Keratinocyte (primary cell): ENCODE results near the gene ACTN2. TPM values are rescaled to one million over a fixed set of nuclear protein-coding genes. Genes with fewer than 3 reads are reported as not detected.

Source experiments
- DNase-seq: peaks from one replicate; pipeline ENCODE4 v3.0.0-alpha.2; 2011; ENCODE audit warnings: low read depth, missing footprints, low spot score
- FAIRE-seq: peaks from 2 replicates; lab custom pipeline; 2011; peaks lifted over from hg19 to GRCh38; lab: Jason Lieb, UNC
- H2AFZ ChIP-seq: 2 replicates; pipeline ENCODE4 v1.6.0; 2012; ENCODE audit warnings: low read length, control low read depth, inconsistent platforms; ENCODE audit not compliant: control insufficient read depth
- H3K27ac ChIP-seq: 2 replicates; pipeline ENCODE4 v1.5.1; 2011; ENCODE audit warnings: low read length; ENCODE audit not compliant: control insufficient read depth, insufficient read depth
- H3K27me3 ChIP-seq: 3 replicates; pipeline ENCODE4 v1.6.0; 2011; ENCODE audit warnings: low read length; ENCODE audit not compliant: control insufficient read depth, insufficient read depth; ENCODE audit errors: extremely low read depth
- H3K36me3 ChIP-seq, 2 experiments: 2 replicates in 1 of 2; 3 replicates in 1 of 2; pipeline ENCODE4 v1.5.1; 2011; ENCODE audit warnings: low read length in 2 of 2, mild to moderate bottlenecking in 1 of 2; ENCODE audit not compliant: control insufficient read depth in 2 of 2, insufficient read depth in 2 of 2; ENCODE audit errors: extremely low read depth in 1 of 2
- H3K4me1 ChIP-seq: 3 replicates; pipeline ENCODE4 v1.5.1; 2011; ENCODE audit warnings: low read length; ENCODE audit not compliant: control insufficient read depth, insufficient read depth; ENCODE audit errors: extremely low read depth
- H3K4me2 ChIP-seq: 3 replicates; pipeline ENCODE4 v1.6.0; 2011; ENCODE audit warnings: low read depth, low read length; ENCODE audit not compliant: control insufficient read depth, insufficient read depth; ENCODE audit errors: extremely low read depth
- H3K4me3 ChIP-seq, 3 experiments: fragments of 200-600 bp in 1 of 3; sonication (generic) in 1 of 3; 2 replicates in 2 of 3; 3 replicates in 1 of 3; pipeline ENCODE4 v1.5.1; 2011 to 2016; ENCODE audit warnings: low read length in 3 of 3, mild to moderate bottlenecking in 3 of 3, control low read depth in 2 of 3, inconsistent platforms in 1 of 3, low read depth in 1 of 3, mixed read lengths in 1 of 3, mixed run types in 1 of 3, moderate library complexity in 1 of 3; ENCODE audit not compliant: control insufficient read depth in 2 of 3, insufficient read depth in 2 of 3; ENCODE audit errors: extremely low read depth in 1 of 3
- H3K79me2 ChIP-seq: 2 replicates; pipeline ENCODE4 v1.6.0; 2012; ENCODE audit warnings: low read length; ENCODE audit not compliant: control insufficient read depth, insufficient read depth
- H3K9ac ChIP-seq: 3 replicates; pipeline ENCODE4 v1.6.0; 2011; ENCODE audit warnings: low read length; ENCODE audit not compliant: control insufficient read depth, insufficient read depth; ENCODE audit errors: extremely low read depth
- H3K9me1 ChIP-seq: 3 replicates; pipeline ENCODE4 v1.6.0; 2011; ENCODE audit warnings: low read length; ENCODE audit not compliant: control insufficient read depth, insufficient read depth; ENCODE audit errors: extremely low read depth
- H3K9me3 ChIP-seq: 2 replicates; pipeline ENCODE4 v1.5.1; 2012; ENCODE audit warnings: low read depth, low read length; ENCODE audit not compliant: control insufficient read depth
- H4K20me1 ChIP-seq: 3 replicates; pipeline ENCODE4 v1.6.0; 2011; ENCODE audit warnings: low read length; ENCODE audit not compliant: control insufficient read depth, insufficient read depth; ENCODE audit errors: extremely low read depth
- EZH2 ChIP-seq: IDR thresholded peaks from one replicate; pipeline ENCODE4 v1.6.1; 2012; ENCODE audit warnings: inconsistent platforms, mild to moderate bottlenecking, low read length, moderate library complexity
- dilution Hi-C: fragments of 300-500 bp; cut with MboI; formaldehyde crosslinking; loops from one replicate; pipeline ENCODE4 v1.7.0; 2020; ENCODE audit warnings: low sequenced_read_pairs; ENCODE audit not compliant: extremely low pct_ligation_motif_present
- polyA plus RNA-seq, 5 experiments: library from polyadenylated mRNA; depleted of rRNA in 3 of 5; stranded (reverse) in 3 of 5; stranded (forward) in 1 of 5; unstranded in 1 of 5; fragments of >200 nt; gene quantifications; 1 replicate in 1 of 5; 2 replicates in 3 of 5; 3 replicates in 1 of 5; pipeline versions ENCODE4 v1.2.1 to v1.2.3, GENCODE V29; 2011 to 2012; ENCODE audit warnings: missing spikeins in 2 of 5, low read depth in 1 of 5, low replicate concordance in 1 of 5
- TF ChIP-seq, protein P1 (sequence below), 3 experiments: IDR thresholded peaks in 1 of 3; conservative IDR thresholded peaks in 1 of 3; optimal IDR thresholded peaks in 1 of 3; 2 replicates in 2 of 3; 3 replicates in 1 of 3; pipeline versions ENCODE3 to v1.5.1; 2011; ENCODE audit warnings: low read length in 3 of 3, mild to moderate bottlenecking in 3 of 3, moderate library complexity in 2 of 3, control low read depth in 1 of 3, inconsistent platforms in 1 of 3; ENCODE audit not compliant: insufficient read depth in 2 of 3; ENCODE audit errors: extremely low read depth in 1 of 3

ACTN2 gene
- polyA plus RNA-seq, 1 donor (not counting 4 experiments of a cell fraction or from before 2014, with no cell fraction given) = not detected

DNA sequence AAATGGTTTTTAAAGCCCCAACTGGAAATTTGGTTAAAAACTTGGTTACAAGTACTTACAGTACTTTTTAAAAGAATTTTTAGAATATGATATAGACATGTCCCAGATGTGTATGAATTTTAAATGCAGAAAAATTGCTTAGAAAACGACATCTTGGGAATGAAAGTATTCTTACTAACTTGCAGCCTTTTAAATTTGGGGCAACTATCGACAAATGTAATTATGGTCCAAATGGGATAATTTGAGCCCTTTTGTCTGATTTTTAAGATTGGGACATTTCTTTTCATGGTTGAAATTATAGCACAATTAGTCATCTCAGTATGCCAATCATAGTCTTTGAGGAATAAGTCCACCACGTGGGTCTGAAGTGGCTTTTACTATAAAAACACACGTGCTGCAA lies 65.6 kb downstream of the ACTN2 start:
- H3K9ac ChIP-seq = no peak overlapping the region
- no peaks in the 10 kb centered on the region for H3K27me3 ChIP-seq
- no peak for TF ChIP-seq EZH2
- TF ChIP-seq, protein P1, sequence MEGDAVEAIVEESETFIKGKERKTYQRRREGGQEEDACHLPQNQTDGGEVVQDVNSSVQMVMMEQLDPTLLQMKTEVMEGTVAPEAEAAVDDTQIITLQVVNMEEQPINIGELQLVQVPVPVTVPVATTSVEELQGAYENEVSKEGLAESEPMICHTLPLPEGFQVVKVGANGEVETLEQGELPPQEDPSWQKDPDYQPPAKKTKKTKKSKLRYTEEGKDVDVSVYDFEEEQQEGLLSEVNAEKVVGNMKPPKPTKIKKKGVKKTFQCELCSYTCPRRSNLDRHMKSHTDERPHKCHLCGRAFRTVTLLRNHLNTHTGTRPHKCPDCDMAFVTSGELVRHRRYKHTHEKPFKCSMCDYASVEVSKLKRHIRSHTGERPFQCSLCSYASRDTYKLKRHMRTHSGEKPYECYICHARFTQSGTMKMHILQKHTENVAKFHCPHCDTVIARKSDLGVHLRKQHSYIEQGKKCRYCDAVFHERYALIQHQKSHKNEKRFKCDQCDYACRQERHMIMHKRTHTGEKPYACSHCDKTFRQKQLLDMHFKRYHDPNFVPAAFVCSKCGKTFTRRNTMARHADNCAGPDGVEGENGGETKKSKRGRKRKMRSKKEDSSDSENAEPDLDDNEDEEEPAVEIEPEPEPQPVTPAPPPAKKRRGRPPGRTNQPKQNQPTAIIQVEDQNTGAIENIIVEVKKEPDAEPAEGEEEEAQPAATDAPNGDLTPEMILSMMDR (optimal IDR thresholded peaks at IDR 0.05 in 1 of 3, IDR thresholded peaks at IDR 0.05 in 1 of 3, conservative IDR thresholded peaks at IDR 0.05 in 1 of 3; ENCODE audit: extremely low read depth in 1 of 3, insufficient read depth in 2 of 3, low read length in 3 of 3) = no peak
- no peaks in the 10 kb centered on the region for H3K9me1 ChIP-seq
- no peak overlapping the region for H2AFZ ChIP-seq
- H3K36me3 ChIP-seq = no peaks in the 10 kb centered on the region
- H3K4me1 ChIP-seq = no peaks in the 10 kb centered on the region
- dilution Hi-C loops = no loop called here
- no peak for FAIRE-seq
- H3K9me3 ChIP-seq = no peaks in the 10 kb centered on the region
- H3K27ac ChIP-seq = no peak overlapping the region
- no peak for DNase-seq
- no peaks in the 10 kb centered on the region for H3K79me2 ChIP-seq
- no peak overlapping the region for H3K4me3 ChIP-seq
- no peak overlapping the region for H3K4me2 ChIP-seq
- no peaks in the 10 kb centered on the region for H4K20me1 ChIP-seq

DNA sequence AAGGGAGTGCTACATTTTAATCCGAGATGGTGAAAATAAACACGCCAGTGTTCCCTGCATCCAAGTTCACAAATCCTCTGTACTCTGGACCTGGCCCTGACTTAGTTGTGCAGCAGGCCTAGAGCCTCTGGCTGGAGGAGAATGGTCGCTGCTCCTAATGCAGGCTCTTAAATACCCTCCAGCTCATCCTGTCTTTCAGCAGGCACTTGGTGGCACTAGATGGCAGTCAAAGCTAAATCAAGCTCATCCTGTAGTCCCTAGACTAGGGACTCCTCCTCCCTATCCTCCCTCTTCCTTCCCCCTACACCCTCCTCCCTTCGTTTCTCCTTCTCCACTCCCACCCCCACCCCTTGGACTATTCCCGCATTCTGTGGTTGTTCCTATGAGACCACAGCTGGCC lies 67.2 kb downstream of the ACTN2 start:
- dilution Hi-C loops = no loop called here
- H3K27me3 ChIP-seq = no peaks in the 10 kb centered on the region
- H3K79me2 ChIP-seq = no peaks in the 10 kb centered on the region
- no peaks in the 10 kb centered on the region for H3K4me1 ChIP-seq
- H3K27ac ChIP-seq = no peak overlapping the region
- FAIRE-seq = no peak
- DNase-seq = no peak
- no peaks in the 10 kb centered on the region for H4K20me1 ChIP-seq
- H3K9me3 ChIP-seq = no peaks in the 10 kb centered on the region
- H3K4me2 ChIP-seq = no peak overlapping the region
- H3K9me1 ChIP-seq = no peaks in the 10 kb centered on the region
- H3K4me3 ChIP-seq = no peak overlapping the region
- no peak overlapping the region for H2AFZ ChIP-seq
- H3K36me3 ChIP-seq = no peaks in the 10 kb centered on the region
- TF ChIP-seq EZH2 = no peak
- TF ChIP-seq, protein P1 (optimal IDR thresholded peaks at IDR 0.05 in 1 of 3, IDR thresholded peaks at IDR 0.05 in 1 of 3, conservative IDR thresholded peaks at IDR 0.05 in 1 of 3; ENCODE audit: extremely low read depth in 1 of 3, insufficient read depth in 2 of 3, low read length in 3 of 3) = peak in 1 of 3 experiments; percentile 40
- no peak overlapping the region for H3K9ac ChIP-seq
